OCI-LY1 (cell line): Measurements from ENCODE around the gene TMEM176B.

Source experiments
- H2AFZ ChIP-seq: fragments of 200-600 bp; sonication (generic), shearing (Covaris generic); 2 replicates; pipeline ENCODE4 v1.6.0; 2014; ENCODE audit warnings: antibody characterized with exemption, mild to moderate bottlenecking, low read length
- H3F3A ChIP-seq: fragments of 200-600 bp; sonication (generic), shearing (Covaris generic); 2 replicates; pipeline ENCODE4 v1.6.0; 2014; ENCODE audit warnings: mild to moderate bottlenecking, antibody characterized with exemption, low read length, moderate library complexity; ENCODE audit not compliant: insufficient read depth
- H3K27ac ChIP-seq: fragments of 200-600 bp; sonication (generic); 2 replicates; pipeline ENCODE4 v1.5.1; 2014; ENCODE audit warnings: low read length, mixed run types, mild to moderate bottlenecking, low read depth; ENCODE audit not compliant: poor library complexity, severe bottlenecking
- H3K27me3 ChIP-seq: fragments of 200-600 bp; sonication (generic); 2 replicates; pipeline ENCODE4 v1.6.0; 2014; ENCODE audit warnings: antibody characterized with exemption, mild to moderate bottlenecking, low read length, moderate library complexity; ENCODE audit not compliant: insufficient read depth
- H3K36me3 ChIP-seq: fragments of 200-600 bp; sonication (generic); 2 replicates; pipeline ENCODE4 v1.6.1; 2014; ENCODE audit warnings: mild to moderate bottlenecking, antibody characterized with exemption, low read length, moderate library complexity, mixed read lengths; ENCODE audit not compliant: insufficient read depth
- H3K4me1 ChIP-seq: fragments of 200-600 bp; sonication (generic); 2 replicates; pipeline ENCODE4 v1.5.1; 2014; ENCODE audit warnings: mild to moderate bottlenecking, low read length, moderate library complexity; ENCODE audit not compliant: insufficient read depth, severe bottlenecking
- H3K4me2 ChIP-seq: fragments of 200-600 bp; sonication (generic), shearing (Covaris generic); 2 replicates; pipeline ENCODE4 v1.6.1; 2014; ENCODE audit warnings: low read length
- H3K4me3 ChIP-seq: fragments of 200-600 bp; sonication (generic); 2 replicates; pipeline ENCODE4 v1.5.1; 2014; ENCODE audit warnings: low read length, low read depth, mild to moderate bottlenecking, mixed read lengths; ENCODE audit not compliant: poor library complexity, severe bottlenecking
- H3K79me2 ChIP-seq: fragments of 200-600 bp; shearing (Covaris generic); 2 replicates; pipeline ENCODE4 v1.6.1; 2016; ENCODE audit warnings: mixed run types, low read length, mixed read lengths; ENCODE audit not compliant: insufficient read depth
- H3K9ac ChIP-seq: fragments of 200-600 bp; sonication (generic), shearing (Covaris generic); 2 replicates; pipeline ENCODE4 v1.6.1; 2014; ENCODE audit warnings: mild to moderate bottlenecking, low read length, mixed read lengths
- H3K9me2 ChIP-seq: fragments of 200-600 bp; sonication (generic), shearing (Covaris generic); 2 replicates; pipeline ENCODE4 v1.6.1; 2014; ENCODE audit warnings: low read depth, mild to moderate bottlenecking, low read length, mixed read lengths
- H3K9me3 ChIP-seq: fragments of 200-600 bp; shearing (Covaris generic); 2 replicates; pipeline ENCODE4 v1.6.1; 2014; ENCODE audit warnings: low read length, mixed read lengths
- H4K20me1 ChIP-seq: fragments of 200-600 bp; sonication (generic), shearing (Covaris generic); 2 replicates; pipeline ENCODE4 v1.6.0; 2016; ENCODE audit warnings: mild to moderate bottlenecking, low read length; ENCODE audit not compliant: insufficient read depth
- CTCF ChIP-seq: fragments of 200-600 bp; sonication (generic), shearing (Covaris generic); IDR thresholded peaks from 2 replicates; pipeline ENCODE4 v1.5.1; 2017; ENCODE audit warnings: mild to moderate bottlenecking, antibody characterized with exemption, low read length, moderate library complexity, mixed read lengths
- EZH2 ChIP-seq: fragments of 200-600 bp; sonication (generic), shearing (Covaris generic); IDR thresholded peaks from 2 replicates; pipeline ENCODE4 v1.8.0; 2017; ENCODE audit warnings: borderline replicate concordance, mixed run types, mild to moderate bottlenecking, antibody characterized with exemption, low read length, moderate library complexity, mixed read lengths

The TMEM176B gene

GRCh38 chr7:150804802-150805201 is 4.6 kb upstream of the TMEM176B start:
- Histone ChIP-seq H3K4me1 (no peaks in the 10 kb centered on the region), H3K79me2 (no peaks in the 10 kb centered on the region), H3K36me3 (no peaks in the 10 kb centered on the region), H3K9me3 (peaks cover 5% of the 10 kb centered on the region), H3K9ac (no peak overlapping the region), H3K4me2 (no peak overlapping the region), H3K9me2 (0 out of 2 replicates have a peak, but pooled peaks cover 2% of the 10 kb centered on the region), H3K27ac (no peak overlapping the region), H3K4me3 (no peak overlapping the region), H3F3A (no peaks in the 10 kb centered on the region), H2AFZ (no peak overlapping the region), H4K20me1 (no peaks in the 10 kb centered on the region), H3K27me3 (peaks cover 18% of the 10 kb centered on the region)
- no peak for TF ChIP-seq CTCF
- no peak for TF ChIP-seq EZH2

GRCh38 chr7:150803161-150803860 is 3.1 kb upstream of the TMEM176B start:
- H3K79me2 ChIP-seq = no peaks in the 10 kb centered on the region
- H3K27me3 ChIP-seq = peaks cover 18% of the 10 kb centered on the region
- no peak overlapping the region for H3K27ac ChIP-seq
- H3K9ac ChIP-seq = no peak overlapping the region
- H3K4me1 ChIP-seq = no peaks in the 10 kb centered on the region
- H3K9me2 ChIP-seq = 0 out of 2 replicates have a peak, but pooled peaks cover 2% of the 10 kb centered on the region
- no peak overlapping the region for H2AFZ ChIP-seq
- no peak overlapping the region for H3K4me2 ChIP-seq
- no peaks in the 10 kb centered on the region for H3F3A ChIP-seq
- H4K20me1 ChIP-seq = no peaks in the 10 kb centered on the region
- peaks cover 5% of the 10 kb centered on the region for H3K9me3 ChIP-seq
- TF ChIP-seq CTCF (no peak), EZH2 (no peak)
- no peak overlapping the region for H3K4me3 ChIP-seq
- H3K36me3 ChIP-seq = no peaks in the 10 kb centered on the region

GRCh38 chr7:150801946-150802771 is 2.0 kb upstream of the TMEM176B start:
- no peak overlapping the region for H3K27ac ChIP-seq
- no peaks in the 10 kb centered on the region for H4K20me1 ChIP-seq
- H3K9me3 ChIP-seq = peaks cover 5% of the 10 kb centered on the region
- no peaks in the 10 kb centered on the region for H3K36me3 ChIP-seq
- no peak overlapping the region for H2AFZ ChIP-seq
- H3K4me3 ChIP-seq = no peak overlapping the region
- peaks cover 18% of the 10 kb centered on the region for H3K27me3 ChIP-seq
- no peak overlapping the region for H3K9ac ChIP-seq
- TF ChIP-seq EZH2 (no peak), CTCF (no peak)
- H3K4me2 ChIP-seq = no peak overlapping the region
- no peaks in the 10 kb centered on the region for H3F3A ChIP-seq
- no peaks in the 10 kb centered on the region for H3K79me2 ChIP-seq
- no peaks in the 10 kb centered on the region for H3K4me1 ChIP-seq
- H3K9me2 ChIP-seq = 0 out of 2 replicates have a peak, but pooled peaks cover 2% of the 10 kb centered on the region
